Middle frontal gyrus (tissue), 1 donor: ENCODE measurements around the gene GPR37L1.
"Not testable (repeated sequence)": the region's sequence is repeated elsewhere in the genome, so short reads cannot be mapped to it uniquely, and the experiment has no call there.

Source experiments
- DNase-seq: peaks from one replicate; pipeline ENCODE4 v3.0.0-alpha.2; 2015; ENCODE audit warnings: low spot score; ENCODE audit errors: extremely low spot score

GPR37L1 gene

GRCh38 chr1:202133001-202133400 is 10.3 kb downstream of the GPR37L1 start:
- DNase-seq = peak; percentile 87

DNA sequence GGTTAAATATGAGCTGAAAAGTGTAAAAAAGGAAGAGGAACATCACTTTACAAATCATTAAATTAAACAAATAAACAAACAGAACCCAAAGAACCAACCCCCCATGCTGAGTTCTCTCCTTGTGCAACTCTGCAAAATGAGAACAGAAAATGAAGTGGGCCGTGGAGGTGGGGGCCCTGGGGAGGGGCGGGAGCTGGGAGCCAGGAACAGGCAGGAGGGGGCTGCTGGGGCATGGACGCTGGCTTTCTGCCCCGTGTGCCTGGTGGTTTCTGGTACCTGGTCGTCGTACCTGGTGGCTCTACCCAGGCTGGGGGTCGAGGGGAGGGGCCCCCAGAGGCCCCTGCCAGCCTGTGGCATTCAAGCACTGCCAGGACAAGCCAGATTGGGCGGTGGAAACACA is 10.8 kb downstream of the GPR37L1 start:
- DNase-seq = no peak

GRCh38 chr1:202133989-202134388 is 11.3 kb downstream of the GPR37L1 start:
- no peak for DNase-seq

- DNase-seq = no peak
These were observed 12.0 kb downstream of the GPR37L1 start for GRCh38 chr1:202134645-202135172.

DNA sequence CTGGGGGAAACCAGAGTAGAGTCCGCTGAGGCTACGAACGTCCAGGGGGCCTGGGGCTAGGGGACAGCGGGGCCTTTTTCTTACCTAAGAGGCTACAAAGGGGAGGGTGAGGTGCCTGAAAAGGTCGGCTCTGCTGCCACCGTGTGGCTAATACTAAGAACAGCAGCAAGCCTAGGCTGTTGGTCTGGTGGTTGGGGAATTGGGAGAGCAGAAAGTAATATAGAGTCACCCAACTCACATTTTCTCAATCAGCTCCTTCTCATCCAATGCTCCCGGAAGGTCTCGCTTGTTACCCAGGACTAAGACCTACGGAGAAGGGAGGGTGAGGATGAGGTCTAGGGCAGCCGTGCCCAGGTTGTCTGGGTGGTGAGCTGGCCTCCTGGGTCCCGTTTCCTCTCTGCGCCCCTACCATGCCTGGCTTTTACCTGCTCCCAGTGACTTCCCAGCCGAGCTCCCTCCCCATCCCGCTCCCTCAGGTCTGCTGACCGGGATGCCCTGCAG is 12.6 kb downstream of the GPR37L1 start:
- DNase-seq = peak; percentile 81

DNA sequence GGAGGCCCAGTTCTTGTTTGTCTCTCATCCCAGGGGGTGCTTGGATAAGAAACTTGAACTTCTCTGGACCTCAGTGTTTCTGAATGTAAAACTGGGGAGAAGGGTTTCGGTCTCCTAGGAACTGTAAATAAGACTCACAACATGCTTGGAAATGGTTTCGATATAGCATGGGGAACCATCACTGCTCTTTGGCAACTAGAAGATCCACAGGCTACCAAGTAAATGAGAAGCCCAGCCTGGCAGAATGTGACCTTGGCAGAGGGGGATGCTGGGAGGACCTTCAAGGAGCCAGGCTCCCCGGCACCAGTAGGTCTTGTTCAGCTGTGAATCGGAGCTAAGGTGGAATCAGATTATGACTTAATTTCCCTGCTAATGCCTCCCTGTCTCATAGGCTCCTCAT is 18.1 kb downstream of the GPR37L1 start:
- no peak for DNase-seq

DNA sequence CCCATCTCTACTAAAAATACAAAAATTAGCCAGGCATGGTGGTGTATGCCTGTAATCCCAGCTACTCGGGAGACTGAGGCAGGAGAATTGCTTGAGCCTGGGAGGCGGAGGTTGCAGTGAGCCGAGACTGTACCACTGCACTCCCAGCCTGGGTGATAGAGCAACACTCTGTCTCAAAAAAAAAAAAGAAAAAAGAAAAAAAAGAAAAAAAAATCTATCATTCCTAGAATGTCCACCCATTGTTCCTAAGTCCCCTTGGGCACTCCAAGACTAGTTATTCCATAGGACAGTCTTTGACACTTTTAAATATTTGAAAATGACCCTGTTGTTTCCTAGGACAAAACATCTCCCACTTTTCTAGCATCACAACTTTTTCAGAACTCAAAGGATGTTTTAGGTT is 18.8 kb downstream of the GPR37L1 start:
- not testable (repeated sequence) for DNase-seq

- DNase-seq = no peak
These were observed 20.5 kb downstream of the GPR37L1 start for GRCh38 chr1:202143011-202143767.

DNA sequence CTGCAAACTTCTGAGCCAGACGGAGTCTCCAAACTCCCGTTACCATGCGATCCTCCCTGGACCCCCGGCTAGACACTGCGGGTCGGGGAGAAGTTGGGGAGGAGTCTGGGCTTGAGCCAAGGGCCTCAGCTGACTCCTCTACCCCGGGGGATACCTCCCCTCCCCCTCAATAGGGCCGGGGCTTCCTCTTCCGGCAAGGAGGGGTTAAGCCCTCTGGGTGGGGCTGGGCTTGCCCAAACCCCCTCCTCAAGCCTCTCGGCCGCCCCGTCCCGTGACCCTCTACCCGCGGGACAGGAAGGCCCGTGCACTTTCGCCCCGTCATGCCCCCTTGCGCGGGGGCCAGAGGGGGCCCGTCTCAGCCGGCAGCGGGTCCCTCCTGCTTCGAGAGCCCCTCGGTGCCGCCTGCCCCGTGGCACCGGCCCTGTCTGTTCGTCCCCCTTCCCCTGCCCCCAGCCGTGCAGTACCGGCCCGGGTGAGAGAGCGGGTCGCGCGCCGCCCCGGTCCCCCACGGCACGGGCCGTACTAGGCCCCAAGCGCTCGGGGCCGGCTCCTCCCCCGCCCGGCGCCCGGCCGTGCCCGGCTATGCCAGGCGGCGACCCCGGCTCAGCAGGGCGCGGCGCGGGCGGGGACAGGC is 21.2 kb downstream of the GPR37L1 start:
- DNase-seq = no peak

GRCh38 chr1:202144402-202145067 is 21.8 kb downstream of the GPR37L1 start, which contains the start of gene ARL8A:
Gene ARL8A (minus strand): TSS chr1:202144737. CDS start chr1:202144572, 165 bp downstream.
- no peak for DNase-seq

- DNase-seq = no peak
These were observed 22.5 kb downstream of the GPR37L1 start for GRCh38 chr1:202145068-202145743.

GRCh38 chr1:202145744-202146140 is 23.0 kb downstream of the GPR37L1 start:
- not testable (repeated sequence) for DNase-seq

DNA sequence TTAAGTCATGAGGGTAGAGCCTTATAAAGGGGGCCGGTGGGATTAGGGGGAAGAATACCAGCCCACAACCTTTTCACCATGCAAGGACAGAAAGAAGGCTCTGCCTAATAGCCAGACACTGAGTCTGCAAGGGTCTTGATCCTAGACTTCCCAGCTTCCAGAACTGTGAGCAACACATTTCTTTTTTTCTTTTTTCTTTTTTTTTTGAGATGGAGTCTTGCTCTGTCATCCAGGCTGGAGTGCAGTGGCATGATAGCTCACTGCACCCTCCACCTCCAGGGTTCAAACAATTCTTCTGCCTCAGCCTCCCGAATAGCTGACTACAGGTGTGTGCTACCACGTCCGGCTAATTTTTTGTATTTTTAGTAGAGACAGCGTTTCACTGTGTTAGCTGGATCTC is 23.6 kb downstream of the GPR37L1 start:
- no peak for DNase-seq

DNA sequence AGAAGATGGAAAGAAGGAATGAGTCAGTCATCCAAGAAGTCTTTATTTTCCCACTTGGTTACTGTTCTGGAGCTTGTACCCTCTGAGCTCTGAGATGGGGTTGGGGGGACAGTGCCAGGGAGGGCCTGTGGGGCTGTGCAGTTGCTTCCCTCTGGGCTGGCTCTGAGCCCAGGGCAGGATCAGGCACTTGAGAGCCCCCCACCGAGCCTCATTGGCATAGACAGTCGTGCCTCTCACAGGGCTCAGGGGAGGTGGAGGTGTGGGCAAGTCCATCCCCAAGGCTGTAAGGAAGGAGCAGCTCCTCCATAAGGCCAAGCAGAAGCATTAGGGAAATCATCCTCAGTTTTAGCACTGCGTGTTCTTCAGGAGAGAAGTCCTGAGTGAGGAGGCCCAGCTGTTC is 24.3 kb downstream of the GPR37L1 start:
- no peak for DNase-seq

DNA sequence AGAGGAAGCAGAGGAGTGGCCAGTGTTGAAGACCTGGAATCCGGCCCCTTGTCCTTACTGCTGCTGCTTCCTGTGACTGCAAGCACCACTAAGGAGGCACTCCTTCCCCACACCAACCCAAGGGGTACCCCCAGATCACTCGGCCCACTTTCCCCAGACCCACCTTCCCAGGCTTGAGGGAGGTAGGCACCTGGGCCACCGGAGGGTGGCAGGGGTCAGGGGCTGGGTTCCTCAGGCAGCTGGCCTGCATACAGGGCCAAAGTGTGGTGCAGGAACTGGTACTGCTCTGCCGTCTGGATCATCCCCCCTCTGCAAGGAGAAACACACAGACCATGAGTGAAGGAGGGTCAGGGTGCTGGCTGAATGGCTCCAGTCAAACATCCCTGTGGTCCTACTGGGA is 25.7 kb downstream of the GPR37L1 start:
- no peak for DNase-seq

DNA sequence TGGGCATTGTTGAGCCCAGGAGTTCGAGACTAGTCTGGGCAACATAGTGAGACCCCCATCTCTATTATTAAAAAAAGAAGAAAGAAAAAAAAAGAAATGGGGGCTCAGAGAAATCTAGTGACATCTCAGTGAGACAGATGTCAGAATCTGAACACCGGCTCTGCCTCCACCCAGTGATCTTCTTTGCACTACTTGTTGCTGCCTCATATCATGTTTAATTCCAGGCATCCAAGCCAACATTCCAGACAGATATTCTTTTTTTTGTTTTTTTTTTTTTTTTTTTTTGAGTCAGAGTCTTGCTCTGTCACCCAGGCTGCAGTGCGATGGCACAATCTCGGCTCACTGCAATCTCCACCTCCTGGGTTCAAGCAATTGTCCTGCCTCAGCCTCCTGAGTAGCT is 26.8 kb downstream of the GPR37L1 start:
- DNase-seq = no peak

- DNase-seq = no peak
These were observed 27.5 kb downstream of the GPR37L1 start for GRCh38 chr1:202150187-202150586.

DNA sequence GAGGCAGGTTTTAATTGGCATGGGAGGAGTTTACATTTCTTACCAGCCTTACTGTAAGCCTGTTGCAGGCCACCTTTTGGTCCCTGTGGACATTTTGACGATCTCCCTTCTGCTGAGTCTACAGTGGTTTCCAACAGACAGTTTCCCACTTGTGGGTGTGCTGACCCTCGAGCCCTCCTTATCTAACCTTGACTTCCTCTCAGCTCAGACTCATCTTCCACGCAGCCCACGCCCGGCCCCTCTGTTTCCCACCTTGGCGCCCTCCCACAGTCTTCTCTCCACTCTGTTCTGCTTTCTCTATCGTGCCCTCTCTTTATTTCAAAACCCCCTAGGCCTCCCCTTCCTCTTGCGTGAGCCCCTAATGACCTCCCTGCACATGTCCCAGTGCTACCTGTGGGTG is 27.9 kb downstream of the GPR37L1 start:
- DNase-seq = no peak

DNA sequence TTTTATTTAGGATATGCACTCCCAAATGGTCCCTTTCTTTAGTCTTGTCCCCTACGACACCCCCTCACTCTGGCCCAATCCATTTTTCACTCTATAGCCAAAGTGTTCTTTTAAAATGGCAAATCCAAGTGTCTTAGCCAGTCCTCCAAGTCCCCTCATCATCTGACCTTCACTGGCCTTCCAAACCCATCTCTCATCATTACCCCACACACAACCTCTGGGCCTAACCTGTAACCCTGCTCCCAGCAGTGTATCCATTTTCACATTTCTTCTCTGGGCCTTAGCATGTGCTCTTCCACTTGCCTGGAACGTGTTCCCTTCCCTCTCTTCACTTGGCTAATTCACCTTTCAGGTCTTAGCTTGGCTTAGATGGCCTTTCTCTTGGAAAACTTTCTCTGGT is 28.3 kb downstream of the GPR37L1 start:
- no peak for DNase-seq

DNA sequence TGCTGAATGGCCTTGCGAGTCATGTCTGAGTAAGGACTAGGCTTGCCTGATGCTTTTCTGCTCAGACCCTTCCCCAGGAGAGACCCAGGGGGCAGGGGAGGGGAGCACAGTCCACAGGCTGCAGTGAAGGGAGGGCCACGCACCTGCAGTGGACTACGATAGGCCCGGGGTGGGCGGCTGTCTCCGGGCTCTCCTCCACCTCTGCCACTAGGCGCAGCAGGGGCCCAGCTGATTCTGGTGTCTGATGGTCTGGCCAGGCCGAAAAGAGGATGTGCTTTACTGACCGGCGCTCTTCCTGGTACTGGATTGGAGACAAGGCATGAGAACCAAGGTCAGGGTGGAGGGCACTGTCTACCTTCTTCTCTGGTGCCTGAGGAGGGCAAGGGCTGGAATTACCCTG is 29.7 kb downstream of the GPR37L1 start:
- DNase-seq = no peak

- no peak for DNase-seq
These were observed 30.6 kb downstream of the GPR37L1 start for GRCh38 chr1:202153284-202153683.
